CD4-positive, alpha-beta T cell (primary cell): ENCODE measurements around the gene GPC1. TPM values are rescaled to one million over a fixed set of nuclear protein-coding genes. Genes with fewer than 3 reads are reported as not detected.

Experiments
- ATAC-seq: fragments of 200-7000 bp; cut with Tn5 transposase; one replicate; pipeline ENCODE4 v1.10.0; 2022; ENCODE audit warnings: mild to moderate bottlenecking; ENCODE audit not compliant: poor library complexity
- CTCF ChIA-PET: fragments of 350-600 bp; sonication (Branson Sonifier 250); formaldehyde crosslinking; loops from one replicate; lab custom pipeline; 2021; ENCODE audit warnings: antibody characterized with exemption, inconsistent platforms; lab: Charles Lee
- POLR2A ChIA-PET: fragments of 350-600 bp; sonication (Branson Sonifier 250); formaldehyde crosslinking; loops from one replicate; lab custom pipeline; 2021; ENCODE audit warnings: antibody characterized with exemption, inconsistent platforms; lab: Charles Lee
- DNase-seq, 14 experiments: peaks; one replicate each; pipeline ENCODE4 v3.0.0-alpha.2; 2013 to 2020; ENCODE audit warnings: mixed read lengths in 2 of 14
- H3K27ac ChIP-seq, 2 donors: one replicate each; pipeline versions ENCODE4 v1.5.1 to v1.7.0; 2013; ENCODE audit warnings: low read length in 2 of 2, low read depth in 1 of 2, mild to moderate bottlenecking in 1 of 2
- H3K27me3 ChIP-seq, 2 experiments: 1 replicate in 1 of 2; 2 replicates in 1 of 2; pipeline versions ENCODE4 v1.6.1 to v1.7.0; 2013; ENCODE audit warnings: low read length in 2 of 2, control low read depth in 1 of 2, mild to moderate bottlenecking in 1 of 2, moderate library complexity in 1 of 2; ENCODE audit not compliant: insufficient read depth in 2 of 2, control insufficient read depth in 1 of 2
- H3K36me3 ChIP-seq: one replicate; pipeline ENCODE4 v1.6.1; 2013; ENCODE audit warnings: low read length, control low read depth; ENCODE audit not compliant: insufficient read depth
- H3K4me1 ChIP-seq: one replicate; pipeline ENCODE4 v1.6.1; 2013; ENCODE audit warnings: low read length, control low read depth; ENCODE audit not compliant: insufficient read depth
- H3K4me3 ChIP-seq: one replicate; pipeline ENCODE4 v1.5.1; 2013; ENCODE audit warnings: mild to moderate bottlenecking, low read length, moderate library complexity
- H3K9me3 ChIP-seq, 2 experiments: 1 replicate in 1 of 2; 2 replicates in 1 of 2; pipeline versions ENCODE4 v1.6.1 to v1.7.0; 2013; ENCODE audit warnings: low read length in 2 of 2, mild to moderate bottlenecking in 2 of 2, control low read depth in 1 of 2, moderate library complexity in 1 of 2; ENCODE audit not compliant: control insufficient read depth in 1 of 2, insufficient read depth in 1 of 2
- H3K27ac Mint-ChIP-seq: one replicate; pipeline ENCODE4 v1.8.0; 2020; ENCODE audit warnings: mixed read lengths
- H3K27me3 Mint-ChIP-seq: one replicate; pipeline ENCODE4 v1.8.0; 2021; ENCODE audit warnings: mixed read lengths
- H3K36me3 Mint-ChIP-seq: one replicate; pipeline ENCODE4 v1.8.0; 2021; ENCODE audit warnings: low read depth, mixed read lengths
- H3K4me1 Mint-ChIP-seq: one replicate; pipeline ENCODE4 v1.8.0; 2021; ENCODE audit warnings: low read depth, mixed read lengths
- H3K4me3 Mint-ChIP-seq: one replicate; pipeline ENCODE4 v1.8.0; 2020; ENCODE audit warnings: mild to moderate bottlenecking, mixed read lengths
- H3K9me3 Mint-ChIP-seq: one replicate; pipeline ENCODE4 v1.8.0; 2020; ENCODE audit warnings: mixed read lengths
- CTCF ChIP-seq: fragments of 200-600 bp; IDR thresholded peaks from one replicate; pipeline ENCODE4 v1.8.0; 2022; ENCODE audit warnings: antibody characterized with exemption, mild to moderate bottlenecking
- intact Hi-C, 2 experiments: fragments of 100-400 bp; cut with DNase I in 1 of 2; cut with micrococcal nuclease in 1 of 2; formaldehyde crosslinking; loops; one replicate each; pipeline versions ENCODE4 v1.15.1 to v1.9.0; 2023 to 2025; cut with DNase I, micrococcal nuclease
- total RNA-seq, 174 experiments: library from RNA in 2 of 174; stranded (reverse) in 2 of 174; gene quantifications; one replicate each; pipeline ENCODE4 v1.2.3 and lab custom pipeline; 2021 to 2026

Gene GPC1
- total RNA-seq, 2 experiments from 2014 or later, result 0.58 to 0.98 TPM

- Histone ChIP-seq H3K36me3 (no peaks in the 10 kb centered on the region), H3K4me1 (peaks cover 16% of the 10 kb centered on the region), H3K4me3 (no peak overlapping the region), H3K27me3 (no peaks in the 10 kb centered on the region), H3K9me3 (no peaks in the 10 kb centered on the region), H3K27ac (no peak overlapping the region)
- Mint-ChIP-seq H3K27ac (no peak overlapping the region), H3K9me3 (no peaks in the 10 kb centered on the region), H3K36me3 (no peaks in the 10 kb centered on the region), H3K4me3 (no peak overlapping the region), H3K27me3 (peaks cover 7% of the 10 kb centered on the region), H3K4me1 (peaks cover 16% of the 10 kb centered on the region)
- TF ChIP-seq CTCF, result no peak
- POLR2A ChIA-PET, result no interaction called here
- intact Hi-C loops, result no loop called here
- DNase-seq, result no peak
- CTCF ChIA-PET, result no interaction called here
- no peak for ATAC-seq
Measured at GRCh38 chr2:240407090-240407489, 28.4 kb upstream of the GPC1 start.

- H3K27me3 ChIP-seq, result no peaks in the 10 kb centered on the region
- no peak for TF ChIP-seq CTCF
- Mint-ChIP-seq H3K27me3 (peaks cover 7% of the 10 kb centered on the region), H3K4me3 (no peak overlapping the region), H3K4me1 (no peaks in the 10 kb centered on the region), H3K27ac (no peak overlapping the region), H3K9me3 (no peaks in the 10 kb centered on the region), H3K36me3 (no peaks in the 10 kb centered on the region)
- ChIA-PET POLR2A (no interaction called here), CTCF (no interaction called here)
- H3K27ac ChIP-seq, result no peak overlapping the region
- H3K36me3 ChIP-seq, result no peaks in the 10 kb centered on the region
- no peaks in the 10 kb centered on the region for H3K4me1 ChIP-seq
- intact Hi-C loops, result no loop called here
- no peaks in the 10 kb centered on the region for H3K9me3 ChIP-seq
- H3K4me3 ChIP-seq, result no peak overlapping the region
- DNase-seq, result no peak
- ATAC-seq, result no peak
Measured at GRCh38 chr2:240410004-240410403, 25.5 kb upstream of the GPC1 start.

- ATAC-seq (no peak), DNase-seq (no peak)
- Histone ChIP-seq H3K4me1 (no peaks in the 10 kb centered on the region), H3K27ac (no peak overlapping the region), H3K4me3 (no peak overlapping the region), H3K27me3 (no peaks in the 10 kb centered on the region), H3K36me3 (no peaks in the 10 kb centered on the region), H3K9me3 (no peaks in the 10 kb centered on the region)
- intact Hi-C loops, result no loop called here
- Mint-ChIP-seq H3K9me3 (no peaks in the 10 kb centered on the region), H3K27me3 (peaks cover 7% of the 10 kb centered on the region), H3K36me3 (no peaks in the 10 kb centered on the region), H3K27ac (no peak overlapping the region), H3K4me3 (no peak overlapping the region), H3K4me1 (no peaks in the 10 kb centered on the region)
- CTCF ChIA-PET, result no interaction called here
- POLR2A ChIA-PET, result no interaction called here
- no peak for TF ChIP-seq CTCF
Measured at GRCh38 chr2:240410808-240411207, 24.7 kb upstream of the GPC1 start.
